HFF-Myc (cell line): Measurements from ENCODE around the gene LNPEP.

ENCODE experiments used
- DNase-seq: peaks from one replicate; pipeline ENCODE4 v3.0.0-alpha.2; 2011; ENCODE audit warnings: low read depth; ENCODE audit errors: extremely low read depth
- H3K4me3 ChIP-seq: replicated peaks from 2 replicates; pipeline ENCODE4 v1.5.1; 2011; ENCODE audit warnings: low read depth, mild to moderate bottlenecking, control low read depth, low read length
- TF ChIP-seq, protein P1 (sequence below): IDR thresholded peaks from 2 replicates; pipeline ENCODE4 v1.5.1; 2012; ENCODE audit warnings: mild to moderate bottlenecking, low read depth, low read length, control low read depth; ENCODE audit errors: missing control alignments

The LNPEP gene

GRCh38 chr5:96913233-96913632 is 22.6 kb upstream of the LNPEP start:
- H3K4me3 ChIP-seq: no peak overlapping the region
- no peak for DNase-seq
- TF ChIP-seq, protein P1, sequence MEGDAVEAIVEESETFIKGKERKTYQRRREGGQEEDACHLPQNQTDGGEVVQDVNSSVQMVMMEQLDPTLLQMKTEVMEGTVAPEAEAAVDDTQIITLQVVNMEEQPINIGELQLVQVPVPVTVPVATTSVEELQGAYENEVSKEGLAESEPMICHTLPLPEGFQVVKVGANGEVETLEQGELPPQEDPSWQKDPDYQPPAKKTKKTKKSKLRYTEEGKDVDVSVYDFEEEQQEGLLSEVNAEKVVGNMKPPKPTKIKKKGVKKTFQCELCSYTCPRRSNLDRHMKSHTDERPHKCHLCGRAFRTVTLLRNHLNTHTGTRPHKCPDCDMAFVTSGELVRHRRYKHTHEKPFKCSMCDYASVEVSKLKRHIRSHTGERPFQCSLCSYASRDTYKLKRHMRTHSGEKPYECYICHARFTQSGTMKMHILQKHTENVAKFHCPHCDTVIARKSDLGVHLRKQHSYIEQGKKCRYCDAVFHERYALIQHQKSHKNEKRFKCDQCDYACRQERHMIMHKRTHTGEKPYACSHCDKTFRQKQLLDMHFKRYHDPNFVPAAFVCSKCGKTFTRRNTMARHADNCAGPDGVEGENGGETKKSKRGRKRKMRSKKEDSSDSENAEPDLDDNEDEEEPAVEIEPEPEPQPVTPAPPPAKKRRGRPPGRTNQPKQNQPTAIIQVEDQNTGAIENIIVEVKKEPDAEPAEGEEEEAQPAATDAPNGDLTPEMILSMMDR: no peak

DNA sequence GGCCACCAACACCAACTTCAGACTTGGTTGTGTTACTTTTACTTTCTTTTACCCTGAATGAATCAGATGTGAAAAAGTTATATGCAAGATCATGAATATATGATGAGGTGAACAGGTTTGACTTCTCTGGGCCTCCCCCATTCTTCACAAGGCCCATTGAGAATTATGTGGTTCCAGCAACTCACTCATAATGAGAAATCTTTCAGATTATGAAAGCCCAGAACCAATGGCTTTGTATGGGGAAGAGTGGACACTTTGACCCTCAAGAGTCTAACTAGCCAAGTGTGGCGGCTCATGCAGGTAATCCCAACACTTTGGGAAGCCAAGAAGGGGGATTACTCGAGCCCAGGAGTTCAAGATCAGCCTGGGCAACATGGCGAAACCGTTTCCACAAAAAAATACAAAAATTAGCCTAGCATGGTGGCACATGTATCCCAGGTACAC is 16.1 kb upstream of the LNPEP start:
- TF ChIP-seq, protein P1: no peak
- no peak for DNase-seq
- no peak overlapping the region for H3K4me3 ChIP-seq

GRCh38 chr5:96920744-96921355 is 15.0 kb upstream of the LNPEP start:
- DNase-seq: no peak

DNA sequence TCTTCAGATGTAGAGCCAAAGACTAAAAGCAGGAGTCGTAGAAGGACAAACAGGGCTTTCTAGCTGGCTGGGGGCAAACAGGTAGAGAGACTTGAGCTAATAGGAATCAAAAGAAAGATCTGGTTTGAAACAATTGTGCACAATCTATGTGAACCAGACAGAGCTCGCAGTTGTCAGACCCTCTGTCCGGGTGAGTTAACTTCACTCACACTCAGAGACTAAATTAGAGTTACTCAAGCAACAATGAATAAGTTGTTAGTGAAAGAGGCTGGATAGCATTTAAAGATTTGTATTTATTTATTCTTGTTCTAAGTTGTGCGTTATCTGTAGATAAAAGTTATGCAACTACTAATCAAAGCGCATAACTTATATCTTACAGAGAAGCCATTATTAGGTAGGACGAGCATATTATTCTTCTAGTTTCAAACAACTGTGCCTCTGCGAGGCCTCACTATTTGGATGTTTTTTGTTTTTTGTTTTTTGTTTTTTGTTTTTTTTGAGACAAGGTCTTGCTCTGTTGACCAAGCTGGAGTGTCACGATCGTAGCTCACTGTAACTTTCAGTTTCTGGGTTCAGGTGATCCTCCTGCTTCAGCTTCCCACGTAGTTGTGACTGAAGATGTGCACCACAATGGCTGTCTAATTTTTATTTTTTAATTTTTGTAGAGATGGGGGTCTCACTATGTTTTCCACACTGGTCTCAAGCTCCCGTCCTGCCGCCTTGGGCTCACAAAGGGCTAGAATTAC is 13.2 kb upstream of the LNPEP start:
- DNase-seq: no peak
- TF ChIP-seq, protein P1: no peak
- H3K4me3 ChIP-seq: no peak overlapping the region

More at GRCh38 chr5:96920744-96921355, 15.0 kb upstream of the LNPEP start:
- H3K4me3 ChIP-seq: no peak overlapping the region
- TF ChIP-seq, protein P1: no peak

DNA sequence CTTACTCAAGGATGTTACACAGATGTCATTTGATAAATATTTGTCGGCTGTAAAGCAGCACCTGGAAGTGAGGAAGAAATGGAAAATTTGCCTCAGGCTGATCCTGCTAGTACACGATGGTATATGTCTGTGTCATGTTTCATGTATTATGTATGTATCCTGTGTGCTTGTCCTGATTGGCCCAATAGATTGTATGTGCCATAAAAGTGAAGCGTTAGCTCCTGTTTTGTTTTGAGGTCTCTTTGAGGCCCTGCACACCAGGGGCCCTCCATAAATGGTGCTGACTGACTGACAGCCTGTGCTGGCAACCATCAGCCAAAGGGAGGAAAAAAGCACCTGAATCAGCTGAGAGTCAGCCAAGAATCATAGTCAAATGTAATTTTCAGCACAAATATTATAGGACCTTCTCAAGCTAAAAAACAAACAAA is 11.8 kb upstream of the LNPEP start:
- no peak overlapping the region for H3K4me3 ChIP-seq
- TF ChIP-seq, protein P1: no peak
- no peak for DNase-seq

DNA sequence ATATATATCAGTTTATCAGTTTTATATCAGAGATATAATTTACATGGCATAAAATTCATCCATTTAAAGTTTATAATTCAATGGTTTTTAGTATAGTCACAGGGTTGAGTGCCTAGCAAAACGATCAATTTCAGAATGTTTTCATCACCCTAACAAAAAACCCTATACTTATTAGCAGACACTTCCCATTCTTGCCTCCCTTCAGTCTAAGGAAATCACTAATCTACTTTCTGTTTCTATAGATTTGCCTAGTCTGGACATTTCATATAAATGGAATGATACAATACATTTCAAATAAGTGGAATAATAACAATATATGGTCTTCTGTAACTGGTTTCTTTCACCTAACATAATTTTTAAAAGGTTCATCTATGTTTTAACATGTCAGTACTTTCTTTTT is 9.6 kb upstream of the LNPEP start:
- DNase-seq: no peak
- no peak overlapping the region for H3K4me3 ChIP-seq
- TF ChIP-seq, protein P1: no peak
